HEK293 (cell line): ENCODE results near the gene ME3.

Experiments
- CTCF ChIA-PET: fragments of 350-600 bp; formaldehyde crosslinking; extraction: SDS; loops from one replicate; lab custom pipeline; 2021; ENCODE audit warnings: antibody characterized with exemption; lab: Yijun Ruan, JAX
- POLR2A ChIA-PET: fragments of 300-600 bp; formaldehyde crosslinking; extraction: SDS; loops from one replicate; lab custom pipeline; 2020; ENCODE audit warnings: antibody characterized with exemption, inconsistent platforms; lab: Yijun Ruan, JAX
- H3K27ac ChIP-seq: fragments of 200-500 bp; sonication (Bioruptor generic); 2 replicates; pipeline ENCODE4 v1.5.1; 2014; ENCODE audit warnings: low read depth, low read length, control low read depth, inconsistent platforms; ENCODE audit errors: extremely low read depth
- H3K36me3 ChIP-seq, 2 experiments: fragments of 200-500 bp in 1 of 2; sonication (Bioruptor generic) in 1 of 2; 1 replicate in 1 of 2; 2 replicates in 1 of 2; pipeline ENCODE4 v1.5.1; 2014 to 2017; ENCODE audit warnings: inconsistent platforms in 2 of 2, low read length in 2 of 2; ENCODE audit not compliant: control insufficient read depth in 2 of 2, insufficient read depth in 1 of 2
- H3K4me1 ChIP-seq: fragments of 200-500 bp; sonication (Bioruptor generic); 2 replicates; pipeline ENCODE4 v1.5.1; 2014; ENCODE audit warnings: mild to moderate bottlenecking, low read length, inconsistent platforms; ENCODE audit not compliant: control insufficient read depth, insufficient read depth
- H3K4me3 ChIP-seq: 2 replicates; pipeline ENCODE4 v1.5.1; 2011; ENCODE audit warnings: low read depth, mild to moderate bottlenecking, control low read depth, low read length, moderate library complexity
- H3K9me3 ChIP-seq: fragments of 200-500 bp; sonication (Bioruptor generic); 2 replicates; pipeline ENCODE4 v1.5.1; 2014; ENCODE audit warnings: low read depth, low read length, inconsistent platforms; ENCODE audit not compliant: control insufficient read depth, insufficient read depth
- HOXC10 ChIP-seq: sonication (generic); formaldehyde crosslinking; IDR thresholded peaks from 2 replicates; pipeline ENCODE4 v1.8.1; 2023; ENCODE audit warnings: mild to moderate bottlenecking, missing genetic modification reagents
- REST ChIP-seq: fragments of 450-650 bp; formaldehyde crosslinking; IDR thresholded peaks from 2 replicates; pipeline ENCODE4 v1.5.1; 2016; ENCODE audit warnings: missing biosample characterization, missing genetic modification characterization
- SCRT2 ChIP-seq: fragments of 450-650 bp; formaldehyde crosslinking; IDR thresholded peaks from 2 replicates; pipeline ENCODE4 v1.5.1; 2016; ENCODE audit warnings: missing biosample characterization, missing genetic modification characterization
- ZBTB17 ChIP-seq: fragments of 450-650 bp; formaldehyde crosslinking; IDR thresholded peaks from 2 replicates; pipeline ENCODE4 v1.5.1; 2016; ENCODE audit warnings: missing biosample characterization, missing genetic modification characterization
- ZNF148 ChIP-seq: fragments of 450-650 bp; formaldehyde crosslinking; IDR thresholded peaks from 2 replicates; pipeline ENCODE4 v1.5.0; 2017; ENCODE audit warnings: missing biosample characterization, missing genetic modification characterization, borderline replicate concordance
- ZNF16 ChIP-seq: fragments of 450-650 bp; formaldehyde crosslinking; IDR thresholded peaks from 2 replicates; pipeline ENCODE4 v1.5.1; 2016; ENCODE audit warnings: low read depth, missing biosample characterization, missing genetic modification characterization
- ZNF19 ChIP-seq: fragments of 450-650 bp; formaldehyde crosslinking; IDR thresholded peaks from 2 replicates; pipeline ENCODE4; 2016; ENCODE audit warnings: missing biosample characterization, missing genetic modification characterization, low read depth
- ZNF221 ChIP-seq: fragments of 450-650 bp; formaldehyde crosslinking; IDR thresholded peaks from 2 replicates; pipeline ENCODE4 v1.5.1; 2017; ENCODE audit warnings: missing biosample characterization, missing genetic modification characterization, borderline replicate concordance
- ZNF239 ChIP-seq: fragments of 450-650 bp; formaldehyde crosslinking; IDR thresholded peaks from 2 replicates; pipeline ENCODE4 v1.5.1; 2016; ENCODE audit warnings: missing biosample characterization, missing genetic modification characterization
- ZNF324 ChIP-seq: fragments of 450-650 bp; formaldehyde crosslinking; IDR thresholded peaks from 2 replicates; pipeline ENCODE4 v1.5.1; 2016; ENCODE audit warnings: missing biosample characterization, missing genetic modification characterization
- ZNF518A ChIP-seq: fragments of 450-650 bp; formaldehyde crosslinking; conservative IDR thresholded peaks from 2 replicates; pipeline ENCODE4 v1.5.1; 2016; ENCODE audit warnings: low read depth, missing biosample characterization, missing genetic modification characterization
- ZNF555 ChIP-seq: fragments of 450-650 bp; formaldehyde crosslinking; conservative IDR thresholded peaks from 2 replicates; pipeline ENCODE4 v1.5.1; 2017; ENCODE audit warnings: missing biosample characterization, mild to moderate bottlenecking, missing genetic modification characterization, inconsistent platforms
- ZNF670 ChIP-seq: fragments of 450-650 bp; formaldehyde crosslinking; IDR thresholded peaks from 2 replicates; pipeline ENCODE4 v1.5.1; 2016; ENCODE audit warnings: missing biosample characterization, missing genetic modification characterization, low read depth
- TF ChIP-seq, protein P1 (sequence below): fragments of 450-650 bp; formaldehyde crosslinking; IDR thresholded peaks from 2 replicates; pipeline ENCODE4; 2016; ENCODE audit warnings: missing biosample characterization, missing genetic modification characterization

The ME3 gene

DNA sequence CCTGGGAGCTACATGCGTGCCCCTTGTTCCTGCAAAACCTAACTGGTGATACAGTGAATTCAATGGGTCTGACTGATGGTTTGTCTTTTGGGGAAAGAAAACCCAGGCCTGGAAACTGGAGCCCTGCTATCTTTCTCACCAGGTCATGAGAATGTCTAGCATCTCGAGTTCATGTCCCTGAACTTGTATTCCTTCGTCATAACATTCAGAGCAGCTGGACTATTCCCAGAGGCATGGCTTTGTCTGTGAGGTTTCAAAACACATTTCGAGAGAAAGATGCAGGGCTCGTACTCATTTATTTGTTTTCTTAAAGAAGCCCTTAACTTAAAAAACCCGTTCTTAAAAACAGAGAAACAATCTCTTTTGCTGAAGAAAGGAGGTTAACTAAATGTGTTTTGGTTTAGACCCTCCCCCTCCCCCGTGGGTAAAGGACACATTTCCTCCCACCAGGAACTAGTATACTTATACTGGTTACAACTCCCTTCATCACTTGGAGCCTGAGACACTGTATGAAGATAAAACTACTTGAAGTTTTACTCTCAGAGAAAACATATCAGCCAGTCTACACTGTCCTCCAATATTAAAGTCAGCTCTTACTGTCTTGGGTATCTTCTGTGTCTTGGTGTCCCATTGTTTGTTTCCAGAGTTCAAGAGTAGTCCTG, 43.2 kb downstream of the ME3 start:
- no peak overlapping the region for H3K27ac ChIP-seq
- ChIA-PET POLR2A (no interaction called here), CTCF (interaction anchor here (2.0 to 2.3 kb wide), 2 partner anchors 8 to 20 kb away, joined by 9 read pairs; no protein-coding TSS in a partner anchor)
- H3K9me3 ChIP-seq, result no peaks in the 10 kb centered on the region
- TF ChIP-seq ZNF221, result no peak
- TF ChIP-seq ZNF16 (tag by site-specific recombination), result no peak
- TF ChIP-seq ZNF148, result no peak
- H3K36me3 ChIP-seq, result no peaks in the 10 kb centered on the region
- H3K4me3 ChIP-seq, result no peak overlapping the region
- no peaks in the 10 kb centered on the region for H3K4me1 ChIP-seq

GRCh38 chr11:86627776-86628455, 44.5 kb downstream of the ME3 start:
- ChIA-PET POLR2A (no interaction called here), CTCF (interaction anchor here (0.7 to 2.3 kb wide), 3 partner anchors 19 to 292 kb away, joined by 3 to 9 read pairs (median 4); no protein-coding TSS in a partner anchor)
- Histone ChIP-seq H3K27ac (no peak overlapping the region), H3K4me3 (no peak overlapping the region), H3K4me1 (no peaks in the 10 kb centered on the region), H3K9me3 (no peaks in the 10 kb centered on the region), H3K36me3 (no peaks in the 10 kb centered on the region)
- no peak for TF ChIP-seq ZNF239
- TF ChIP-seq SCRT2 (tag by site-specific recombination), result no peak
- TF ChIP-seq ZNF324 (tag by site-specific recombination), result no peak
- no peak for TF ChIP-seq ZNF518A (tag by site-specific recombination)
- no peak for TF ChIP-seq REST (tag by site-specific recombination)
- no peak for TF ChIP-seq ZNF670
- no peak for TF ChIP-seq ZNF555 (tag by site-specific recombination)
- TF ChIP-seq ZBTB17 (tag by site-specific recombination), result no peak
- no peak for TF ChIP-seq ZNF19 (tag by site-specific recombination)
- TF ChIP-seq, protein P1, sequence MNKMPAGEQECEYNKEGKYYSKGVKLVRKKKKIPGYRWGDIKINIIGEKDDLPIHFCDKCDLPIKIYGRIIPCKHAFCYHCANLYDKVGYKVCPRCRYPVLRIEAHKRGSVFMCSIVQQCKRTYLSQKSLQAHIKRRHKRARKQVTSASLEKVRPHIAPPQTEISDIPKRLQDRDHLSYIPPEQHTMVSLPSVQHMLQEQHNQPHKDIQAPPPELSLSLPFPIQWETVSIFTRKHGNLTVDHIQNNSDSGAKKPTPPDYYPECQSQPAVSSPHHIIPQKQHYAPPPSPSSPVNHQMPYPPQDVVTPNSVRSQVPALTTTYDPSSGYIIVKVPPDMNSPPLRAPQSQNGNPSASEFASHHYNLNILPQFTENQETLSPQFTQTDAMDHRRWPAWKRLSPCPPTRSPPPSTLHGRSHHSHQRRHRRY (tag by site-specific recombination), result no peak
- no peak for TF ChIP-seq HOXC10
